GM18873 (cell line): ENCODE results near the gene JADE3.
A peak's percentile ranks its signal among the peaks of the same experiment; 100 is the strongest.
"Not testable (repeated sequence)": the region's sequence is repeated elsewhere in the genome, so short reads cannot be mapped to it uniquely, and the experiment has no call there.

Experiments
- ATAC-seq: cut with Tn5 transposase; IDR thresholded peaks from one replicate; pipeline ENCODE4 v1.9.1; 2021; ENCODE audit warnings: mild to moderate bottlenecking, moderate library complexity, moderate number of reproducible peaks; ENCODE audit not compliant: unreplicated experiment, low FRiP score

JADE3 gene

GRCh38 chrX:46929439-46930261 is 17.4 kb downstream of the JADE3 start:
- ATAC-seq = no peak

GRCh38 chrX:46935295-46935694 is 23.1 kb downstream of the JADE3 start:
- ATAC-seq = no peak

- no peak for ATAC-seq
Measured at GRCh38 chrX:46938589-46938988, 26.4 kb downstream of the JADE3 start.

- no peak for ATAC-seq
Measured at GRCh38 chrX:46941341-46941740, 29.1 kb downstream of the JADE3 start.

- peak; percentile 68 for ATAC-seq
Measured at GRCh38 chrX:46953137-46953527, 40.9 kb downstream of the JADE3 start.

- peak; percentile 11 for ATAC-seq
Measured at GRCh38 chrX:46953597-46953996, 41.4 kb downstream of the JADE3 start.

- ATAC-seq = no peak
Measured at GRCh38 chrX:46954716-46955115, 42.5 kb downstream of the JADE3 start.

- ATAC-seq = not testable (repeated sequence)
Measured at GRCh38 chrX:46956589-46956988, 44.4 kb downstream of the JADE3 start.

- ATAC-seq = no peak
Measured at GRCh38 chrX:46957297-46957696, 45.1 kb downstream of the JADE3 start.

- ATAC-seq = no peak
Measured at GRCh38 chrX:46959101-46959500, 46.9 kb downstream of the JADE3 start.

GRCh38 chrX:46959985-46960700 is 47.9 kb downstream of the JADE3 start:
- no peak for ATAC-seq

GRCh38 chrX:46961097-46961496 is 48.9 kb downstream of the JADE3 start:
- no peak for ATAC-seq

- no peak for ATAC-seq
Measured at GRCh38 chrX:46961574-46962283, 49.5 kb downstream of the JADE3 start.

GRCh38 chrX:46965125-46965758 is 53.0 kb downstream of the JADE3 start:
- ATAC-seq = no peak

GRCh38 chrX:46967547-46967946 is 55.3 kb downstream of the JADE3 start:
- peak; percentile 71 for ATAC-seq

GRCh38 chrX:46977046-46977445 is 64.8 kb downstream of the JADE3 start:
- ATAC-seq = not testable (repeated sequence)

- ATAC-seq = no peak
Measured at GRCh38 chrX:46978341-46979291, 66.4 kb downstream of the JADE3 start.

- ATAC-seq = no peak
Measured at GRCh38 chrX:46984705-46985104, 72.5 kb downstream of the JADE3 start.

GRCh38 chrX:46989548-46989947 is 77.3 kb downstream of the JADE3 start:
- ATAC-seq = no peak

- ATAC-seq = no peak
Measured at GRCh38 chrX:46991664-46992063, 79.4 kb downstream of the JADE3 start.
